GM23248 (cell line): Measurements from ENCODE around the gene OLFM1. TPM values are rescaled to one million over a fixed set of nuclear protein-coding genes. Genes with fewer than 3 reads are reported as not detected.

Experiments used
- DNase-seq: peaks from one replicate; pipeline ENCODE4 v3.0.0-alpha.2; 2015
- H2AFZ ChIP-seq: fragments of 200-600 bp; sonication (generic); 2 replicates; pipeline ENCODE4 v1.6.1; 2016; ENCODE audit warnings: antibody characterized with exemption
- H3F3A ChIP-seq: fragments of 200-600 bp; sonication (generic); 2 replicates; pipeline ENCODE4 v1.6.1; 2016; ENCODE audit warnings: mild to moderate bottlenecking, antibody characterized with exemption, mixed run types; ENCODE audit not compliant: insufficient read depth
- H3K27ac ChIP-seq: fragments of 200-600 bp; sonication (generic); 2 replicates; pipeline ENCODE4 v1.5.1; 2016; ENCODE audit warnings: mild to moderate bottlenecking
- H3K27me3 ChIP-seq: fragments of 200-600 bp; sonication (generic); replicated peaks from 2 replicates; pipeline ENCODE4 v1.6.1; 2016; ENCODE audit warnings: mild to moderate bottlenecking; ENCODE audit not compliant: insufficient read depth
- H3K36me3 ChIP-seq: fragments of 200-600 bp; sonication (generic); 2 replicates; pipeline ENCODE4 v1.6.1; 2016; ENCODE audit warnings: low read depth, mild to moderate bottlenecking
- H3K4me1 ChIP-seq: fragments of 200-600 bp; sonication (generic); 2 replicates; pipeline ENCODE4 v1.6.1; 2016; ENCODE audit warnings: mild to moderate bottlenecking; ENCODE audit not compliant: insufficient read depth
- H3K4me2 ChIP-seq: fragments of 200-600 bp; sonication (generic); one replicate; pipeline ENCODE4 v1.6.1; 2016; ENCODE audit warnings: mild to moderate bottlenecking; ENCODE audit not compliant: unreplicated experiment
- H3K4me3 ChIP-seq: fragments of 200-600 bp; sonication (generic); 2 replicates; pipeline ENCODE4 v1.5.1; 2016; ENCODE audit warnings: mild to moderate bottlenecking
- H3K79me2 ChIP-seq: fragments of 200-600 bp; sonication (generic); 2 replicates; pipeline ENCODE4 v1.6.1; 2016; ENCODE audit warnings: mild to moderate bottlenecking; ENCODE audit not compliant: insufficient read depth
- H3K9ac ChIP-seq: fragments of 200-600 bp; sonication (generic); 2 replicates; pipeline ENCODE4 v1.6.1; 2016; ENCODE audit warnings: mild to moderate bottlenecking
- H3K9me2 ChIP-seq: fragments of 200-600 bp; sonication (generic); 2 replicates; pipeline ENCODE4 v1.6.1; 2016; ENCODE audit warnings: mixed run types, mild to moderate bottlenecking, moderate library complexity; ENCODE audit not compliant: insufficient read depth
- H3K9me3 ChIP-seq: fragments of 200-600 bp; sonication (generic); one replicate; pipeline ENCODE4 v1.6.1; 2017; ENCODE audit warnings: low read depth
- H4K20me1 ChIP-seq: fragments of 200-600 bp; sonication (generic); 2 replicates; pipeline ENCODE4 v1.6.0; 2016; ENCODE audit not compliant: insufficient read depth
- EZH2 ChIP-seq: fragments of 200-600 bp; sonication (generic); IDR thresholded peaks from 2 replicates; pipeline ENCODE4 v1.6.1; 2018; ENCODE audit warnings: antibody characterized with exemption, mild to moderate bottlenecking; ENCODE audit not compliant: insufficient read depth, poor library complexity, severe bottlenecking
- EZH2phosphoT487 ChIP-seq: fragments of 200-600 bp; sonication (generic); IDR thresholded peaks from 2 replicates; pipeline ENCODE4 v1.6.1; 2018; ENCODE audit warnings: antibody characterized with exemption, moderate library complexity, mild to moderate bottlenecking, low read depth; ENCODE audit not compliant: insufficient read depth
- WGBS, 2 experiments: methylation state at CpG; one replicate each; pipeline ENCODE4 v1.1.6; 2015 to 2017; ENCODE audit warnings: low lambda C conversion rate in 2 of 2, low coverage in 1 of 2; ENCODE audit errors: missing lambda C conversion rate in 2 of 2; 5-methylcytosine and 5-hydroxymethylcytosine counted together
- in situ Hi-C: fragments of 300-500 bp; cut with MboI; formaldehyde crosslinking; loops from 2 replicates; pipeline ENCODE4 v1.15.0; 2020
- polyA plus RNA-seq: library from polyadenylated mRNA; unstranded; fragments of >200 nt; fragmentation: Nextera tagmentation; extraction: Ambion mirVana; gene quantifications from 2 replicates; pipeline ENCODE4 v1.2.1, GENCODE V29; 2016
- total RNA-seq: library from RNA; depleted of rRNA; stranded (reverse); fragments of >200 nt; shearing (Covaris generic); gene quantifications from 2 replicates; pipeline ENCODE4 v1.2.3, GENCODE V29; 2014

OLFM1 gene
- total and polyA plus RNA-seq, 2 experiments from 2014 or later: 17.0 to 31.4 TPM

DNA sequence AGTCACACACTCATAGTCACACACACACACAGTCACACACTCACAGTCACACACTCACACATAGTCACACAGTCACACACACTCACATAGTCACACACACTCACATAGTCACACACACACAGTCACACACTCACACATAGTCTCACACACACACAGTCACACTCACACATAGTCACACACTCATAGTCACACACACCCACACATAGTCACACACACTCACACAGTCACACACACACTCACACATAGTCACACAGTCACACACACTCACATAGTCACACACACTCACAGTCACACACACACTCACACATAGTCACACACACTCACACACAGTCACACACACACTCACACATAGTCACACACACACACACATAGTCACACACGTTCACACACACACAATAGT lies 4.1 kb downstream of the OLFM1 start:
- no peak overlapping the region for H3K27ac ChIP-seq
- 90 to 100% methylated on average over 1 of the region's 1 CpG for WGBS, 2 experiments
- no peaks in the 10 kb centered on the region for H3K9me3 ChIP-seq
- no peak overlapping the region for H2AFZ ChIP-seq
- H3F3A ChIP-seq: no peaks in the 10 kb centered on the region
- no peaks in the 10 kb centered on the region for H3K79me2 ChIP-seq
- no peaks in the 10 kb centered on the region for H3K36me3 ChIP-seq
- TF ChIP-seq EZH2: no peak
- no peak for TF ChIP-seq EZH2phosphoT487
- no peak for DNase-seq
- no peaks in the 10 kb centered on the region for H3K9me2 ChIP-seq
- peaks cover 10% of the 10 kb centered on the region for H3K27me3 ChIP-seq
- no peak overlapping the region for H3K4me2 ChIP-seq
- H4K20me1 ChIP-seq: no peaks in the 10 kb centered on the region
- H3K4me3 ChIP-seq: no peak overlapping the region
- no peak overlapping the region for H3K9ac ChIP-seq
- in situ Hi-C loops: no loop called here
- 0 out of 2 replicates have a peak, but pooled peaks cover 2% of the 10 kb centered on the region for H3K4me1 ChIP-seq

DNA sequence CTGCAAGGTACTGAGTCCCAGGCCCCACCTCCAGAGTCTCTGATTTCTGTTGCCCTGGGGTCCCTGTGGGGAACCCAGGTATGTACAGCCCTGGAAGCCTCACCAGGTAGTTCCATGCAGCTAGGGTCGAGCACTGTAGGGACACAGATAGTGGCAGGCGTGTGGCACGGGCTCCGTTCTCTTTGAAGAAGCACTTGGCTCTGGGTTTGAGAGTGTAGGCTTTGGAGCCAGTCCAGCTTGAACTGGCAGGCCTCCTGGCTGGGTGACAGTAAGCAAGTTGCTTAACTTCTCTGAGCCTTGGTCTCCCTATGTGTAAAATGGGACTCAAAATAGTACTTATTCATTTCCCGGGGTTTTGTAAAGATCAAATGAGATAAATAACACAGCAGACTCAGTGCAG lies 5.6 kb downstream of the OLFM1 start:
- no peak for DNase-seq
- no peaks in the 10 kb centered on the region for H3F3A ChIP-seq
- no peak overlapping the region for H3K4me3 ChIP-seq
- WGBS, 2 experiments: 83 to 92% methylated on average over 5 of the region's 5 CpGs
- no peaks in the 10 kb centered on the region for H3K4me1 ChIP-seq
- H2AFZ ChIP-seq: no peak overlapping the region
- H3K79me2 ChIP-seq: no peaks in the 10 kb centered on the region
- H3K9ac ChIP-seq: no peak overlapping the region
- H3K9me3 ChIP-seq: no peaks in the 10 kb centered on the region
- H3K27ac ChIP-seq: no peak overlapping the region
- in situ Hi-C loops: no loop called here
- no peaks in the 10 kb centered on the region for H4K20me1 ChIP-seq
- TF ChIP-seq EZH2 (no peak), EZH2phosphoT487 (no peak)
- no peak overlapping the region for H3K4me2 ChIP-seq
- peaks cover 9% of the 10 kb centered on the region for H3K27me3 ChIP-seq
- no peaks in the 10 kb centered on the region for H3K36me3 ChIP-seq
- no peaks in the 10 kb centered on the region for H3K9me2 ChIP-seq

DNA sequence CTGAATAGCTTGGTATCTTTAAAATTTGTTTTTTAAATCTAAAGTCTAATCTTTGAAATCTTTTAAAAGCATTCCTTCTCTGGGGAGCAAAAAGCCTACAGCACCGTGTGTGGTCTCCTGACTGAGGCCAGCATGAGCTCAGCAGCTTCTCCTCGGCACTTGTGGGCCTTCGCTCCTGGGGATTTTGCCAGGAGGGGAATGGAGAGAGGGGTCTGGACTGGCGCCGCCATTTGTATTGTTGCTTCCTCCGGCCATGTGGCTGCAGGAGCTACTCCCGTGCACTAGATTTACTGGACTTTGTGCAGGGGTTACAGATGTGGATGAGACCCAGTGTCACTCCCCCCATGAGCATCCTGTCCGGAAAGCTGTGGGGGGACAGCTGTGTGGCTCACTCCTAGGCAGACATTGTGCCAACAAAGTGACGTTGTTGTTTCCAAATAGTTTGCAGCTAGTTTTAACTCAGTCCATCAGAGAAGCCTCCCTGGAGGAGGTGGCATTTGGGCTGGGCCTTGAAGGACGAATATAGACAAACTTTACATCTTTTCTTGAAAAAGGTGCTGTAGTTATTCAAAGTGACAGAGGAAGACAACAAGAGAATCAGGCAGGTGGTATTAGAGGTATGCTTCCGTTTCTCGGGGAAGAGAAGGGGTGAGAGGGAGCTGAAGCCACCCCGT lies 6.6 kb downstream of the OLFM1 start:
- Histone ChIP-seq H3K79me2 (no peaks in the 10 kb centered on the region), H3K9ac (no peak overlapping the region), H3F3A (no peaks in the 10 kb centered on the region), H3K4me2 (no peak overlapping the region), H3K9me3 (no peaks in the 10 kb centered on the region), H2AFZ (no peak overlapping the region), H3K27me3 (no peaks in the 10 kb centered on the region), H3K36me3 (no peaks in the 10 kb centered on the region), H4K20me1 (no peaks in the 10 kb centered on the region), H3K4me1 (no peaks in the 10 kb centered on the region), H3K27ac (no peak overlapping the region), H3K9me2 (no peaks in the 10 kb centered on the region), H3K4me3 (no peak overlapping the region)
- DNase-seq: no peak
- in situ Hi-C loops: no loop called here
- no peak for TF ChIP-seq EZH2
- TF ChIP-seq EZH2phosphoT487: no peak
- WGBS, 2 experiments: 79 to 84% methylated on average over 13 of the region's 13 CpGs

DNA sequence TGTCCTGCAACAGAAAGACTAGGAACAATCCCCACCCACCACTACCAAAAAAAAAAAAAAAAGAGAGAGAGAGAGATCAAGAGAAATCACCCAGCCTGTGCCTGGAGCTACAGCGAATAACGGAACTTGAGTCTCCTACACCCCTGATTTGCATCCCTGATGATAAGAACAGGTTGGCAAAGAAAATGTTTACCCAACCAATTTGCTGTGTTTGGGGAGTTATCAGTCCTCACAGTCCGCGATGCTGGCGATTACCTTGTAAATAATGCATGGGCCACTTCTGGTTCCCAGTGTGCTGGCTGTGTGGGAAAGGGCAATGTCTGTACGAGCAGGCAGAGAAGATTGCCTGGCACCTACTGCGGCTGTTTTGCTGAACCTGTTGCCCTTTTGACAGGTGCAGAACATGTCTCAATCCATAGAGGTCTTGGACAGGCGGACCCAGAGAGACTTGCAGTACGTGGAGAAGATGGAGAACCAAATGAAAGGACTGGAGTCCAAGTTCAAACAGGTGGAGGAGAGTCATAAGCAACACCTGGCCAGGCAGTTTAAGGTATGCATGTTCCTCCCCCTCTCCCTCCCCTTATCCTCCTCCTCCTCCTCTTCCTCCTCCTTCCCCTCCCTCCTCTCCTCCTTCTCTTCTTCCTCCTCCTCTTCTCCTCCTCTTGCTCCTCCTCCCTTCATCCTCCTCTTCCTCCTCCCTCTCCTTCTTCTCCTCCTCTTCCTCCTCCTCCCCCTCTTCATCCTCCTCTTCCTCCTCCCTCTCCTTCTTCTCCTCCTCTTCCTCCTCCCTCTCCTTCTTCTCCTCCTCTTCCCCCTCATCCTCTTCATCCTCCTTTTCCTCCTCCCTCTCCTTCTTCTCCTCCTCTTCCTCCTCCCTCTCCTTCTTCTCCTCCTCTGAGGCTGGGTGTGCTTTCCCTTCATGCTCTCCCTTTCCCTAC lies 8.3 kb downstream of the OLFM1 start:
- Histone ChIP-seq H2AFZ (no peak overlapping the region), H3K27ac (no peak overlapping the region), H3F3A (no peaks in the 10 kb centered on the region), H3K9me3 (no peaks in the 10 kb centered on the region), H3K4me2 (no peak overlapping the region), H3K4me1 (no peaks in the 10 kb centered on the region), H3K9ac (no peak overlapping the region), H3K9me2 (no peaks in the 10 kb centered on the region), H3K4me3 (no peak overlapping the region), H3K79me2 (no peaks in the 10 kb centered on the region), H3K36me3 (no peaks in the 10 kb centered on the region), H4K20me1 (no peaks in the 10 kb centered on the region), H3K27me3 (no peaks in the 10 kb centered on the region)
- 91 to 94% methylated on average over 9 of the region's 9 CpGs for WGBS, 2 experiments
- no peak for DNase-seq
- TF ChIP-seq EZH2phosphoT487 (no peak), EZH2 (no peak)
- in situ Hi-C loops: no loop called here
